GM18909 (cell line): Measurements from ENCODE around the gene ANKRD30BL.
"Not testable (repeated sequence)": the region's sequence is repeated elsewhere in the genome, so short reads cannot be mapped to it uniquely, and the experiment has no call there.

ENCODE experiments used
- ATAC-seq: cut with Tn5 transposase; IDR thresholded peaks from one replicate; pipeline ENCODE4 v1.9.1; 2021; ENCODE audit warnings: mild to moderate bottlenecking; ENCODE audit not compliant: unreplicated experiment, poor library complexity

The ANKRD30BL gene, protein sequence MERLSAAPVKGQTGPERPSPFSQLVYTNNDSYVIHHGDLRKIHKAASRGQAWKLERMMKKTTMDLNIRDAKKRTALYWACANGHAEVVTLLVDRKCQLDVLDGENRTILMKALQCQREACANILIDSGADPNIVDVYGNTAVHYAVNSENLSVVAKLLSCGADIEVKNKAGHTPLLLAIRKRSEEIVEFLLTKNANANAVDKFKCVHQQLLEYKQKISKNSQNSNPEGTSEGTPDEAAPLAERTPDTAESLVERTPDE

DNA sequence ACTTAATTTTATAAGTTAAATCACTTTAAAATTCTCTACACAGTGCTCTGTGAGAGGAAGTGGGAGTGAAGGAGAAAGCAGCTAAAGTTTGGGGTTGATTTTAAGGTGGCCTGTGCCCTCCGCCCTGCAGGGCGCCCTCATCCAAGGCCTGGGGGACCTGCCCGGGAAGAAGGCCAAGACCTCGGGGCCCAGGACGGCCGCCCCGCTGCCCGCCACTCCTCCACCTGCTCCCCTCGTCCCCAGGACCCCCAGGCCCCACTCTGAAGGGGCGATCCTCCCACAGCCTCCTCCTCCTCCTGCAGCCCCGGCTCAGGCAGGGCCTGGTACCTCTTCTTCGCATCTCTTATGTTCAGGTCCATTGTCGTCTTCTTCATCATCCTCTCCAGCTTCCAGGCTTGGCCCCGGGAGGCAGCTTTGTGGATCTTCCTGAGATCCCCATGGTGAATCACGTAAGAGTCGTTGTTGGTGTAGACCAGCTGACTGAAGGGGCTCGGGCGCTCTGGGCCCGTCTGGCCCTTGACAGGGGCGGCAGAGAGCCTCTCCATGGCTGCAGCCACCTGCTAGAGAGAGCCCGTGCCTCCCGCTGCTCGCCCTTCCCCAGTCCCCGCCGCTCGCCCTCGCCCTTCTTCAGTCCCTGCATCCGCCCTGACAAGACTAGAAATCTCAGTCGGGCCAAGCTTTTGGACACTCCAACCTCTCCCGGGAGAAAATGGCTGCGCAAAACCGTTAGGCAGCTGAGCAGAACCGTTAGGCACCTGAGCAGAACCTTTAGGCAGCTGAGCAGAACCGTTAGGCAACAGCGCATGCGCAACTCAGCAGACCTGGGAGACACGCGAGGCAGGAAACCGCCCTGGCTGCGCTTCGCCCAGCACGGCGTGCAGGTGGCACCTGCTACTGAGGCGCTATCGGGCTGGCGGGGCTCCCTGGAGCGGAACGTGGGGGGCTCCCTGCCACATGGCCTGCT, at the start of gene ANKRD30BL:
TSS of gene ANKRD30BL (minus strand) at position 792 of the 964 bp plus-strand sequence. CDS start at position 545, 247 bp downstream.
- not testable (repeated sequence) for ATAC-seq

DNA sequence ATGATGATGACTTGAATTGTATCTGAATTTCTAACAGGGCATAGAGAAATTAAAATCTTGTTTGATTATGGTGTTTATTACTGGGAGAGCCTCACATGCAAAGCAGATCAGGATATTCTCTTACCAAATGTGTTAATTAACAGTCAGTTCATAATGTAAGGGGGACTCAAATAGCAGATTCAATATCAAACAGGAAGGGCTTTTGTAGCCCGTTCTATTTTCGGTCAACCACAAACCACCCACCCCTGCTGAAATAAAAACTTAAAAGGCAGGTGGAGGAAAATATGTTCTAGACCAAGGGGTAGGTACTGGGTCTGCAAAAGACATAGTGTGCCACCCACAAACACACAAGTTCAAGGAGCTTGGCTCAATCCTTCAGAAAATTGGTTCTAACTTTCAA, 41.1 kb upstream of the ANKRD30BL start:
- not testable (repeated sequence) for ATAC-seq

DNA sequence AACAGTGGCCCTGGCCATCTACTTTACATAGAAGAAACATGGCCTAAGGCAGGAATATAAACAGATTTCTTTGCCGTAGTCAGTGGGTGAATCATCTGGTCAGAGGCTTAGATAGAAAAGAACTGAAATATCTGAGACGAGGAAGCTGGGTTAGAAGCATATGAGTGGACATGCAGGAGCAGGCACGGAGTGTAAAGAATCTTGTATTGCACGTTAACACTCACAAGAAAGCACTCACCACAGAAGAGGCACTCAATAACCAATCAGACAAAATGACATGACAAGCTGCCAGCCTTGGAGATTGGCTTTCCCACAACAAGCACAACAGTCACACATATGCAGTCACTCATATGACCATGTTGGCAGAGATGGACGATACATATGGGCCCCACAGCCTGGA, 31.1 kb upstream of the ANKRD30BL start:
- not testable (repeated sequence) for ATAC-seq

DNA sequence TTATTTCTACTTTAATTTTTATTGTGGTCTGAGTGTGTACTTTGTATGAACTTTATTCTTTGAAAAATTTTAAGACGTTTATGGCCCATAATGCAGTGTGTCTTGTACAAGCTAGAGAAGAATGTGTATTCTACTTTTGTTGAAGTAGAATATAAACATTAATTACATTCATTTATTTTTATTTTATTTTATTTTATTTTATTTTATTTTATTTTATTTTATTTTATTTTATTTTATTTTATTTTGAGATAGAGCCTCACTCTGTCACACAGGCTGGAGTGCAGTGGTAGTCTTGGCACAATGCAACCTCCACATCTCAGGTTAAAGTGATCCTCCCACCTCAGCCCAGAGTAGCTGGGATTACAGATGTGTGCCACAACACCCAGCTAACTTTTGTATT, 5.3 kb upstream of the ANKRD30BL start:
- not testable (repeated sequence) for ATAC-seq

DNA sequence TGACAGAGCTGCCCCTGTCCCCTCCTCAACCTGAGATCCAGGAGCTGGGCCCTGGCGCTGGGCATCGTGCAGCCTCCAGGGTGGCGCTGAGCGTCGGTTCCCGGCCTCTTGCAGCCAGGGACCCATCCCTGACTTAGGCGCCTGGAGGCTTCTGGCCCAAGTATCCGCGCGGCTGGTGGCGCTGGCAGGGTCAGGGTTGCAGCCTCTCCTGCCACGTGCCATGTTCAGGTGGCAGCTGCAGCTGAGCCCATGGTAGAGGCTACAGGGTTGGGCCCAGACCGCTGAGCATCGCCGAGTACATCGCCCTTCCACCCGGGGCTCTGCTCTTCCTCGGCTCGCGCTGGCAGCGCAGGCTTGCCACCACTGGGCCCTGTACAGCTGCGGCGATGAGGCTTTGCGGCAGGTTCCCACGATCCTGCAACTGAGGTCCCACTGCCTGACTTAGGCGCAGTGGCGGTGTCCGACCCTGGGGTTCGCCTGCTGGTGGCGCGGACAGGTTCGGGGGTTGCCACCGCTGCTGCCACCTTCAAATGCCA, 441 bp upstream of the ANKRD30BL start:
- not testable (repeated sequence) for ATAC-seq

DNA sequence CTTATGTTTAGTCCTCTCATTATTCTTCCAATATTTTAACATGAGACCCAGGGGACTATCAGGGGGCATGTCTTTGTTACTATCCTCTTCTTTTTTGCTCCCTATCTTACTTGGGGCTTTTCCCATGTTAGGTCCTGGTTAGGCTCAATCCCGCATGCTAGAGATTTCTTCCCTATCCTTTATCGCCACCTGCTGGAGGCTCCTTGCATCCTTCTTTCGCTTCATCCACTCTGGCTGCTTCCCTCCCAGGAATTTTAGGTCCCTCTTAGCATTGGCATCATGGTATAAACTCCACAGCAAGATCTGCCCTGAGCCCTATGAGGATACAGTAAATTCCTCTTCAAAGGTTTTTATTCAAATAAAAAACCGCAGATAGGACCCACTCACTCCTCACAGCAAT, 15.0 kb downstream of the ANKRD30BL start:
- not testable (repeated sequence) for ATAC-seq
